Activated CD8-positive, alpha-beta memory T cell treated with anti-CD3 and anti-CD28 coated beads, Interleukin-2, amount 50 U/mL, for 48 hours (primary cell): ENCODE results near the gene SGPL1.

Source experiments
- DNase-seq: peaks from one replicate; pipeline ENCODE4 v3.0.0-alpha.2; 2020

The SGPL1 gene

DNA sequence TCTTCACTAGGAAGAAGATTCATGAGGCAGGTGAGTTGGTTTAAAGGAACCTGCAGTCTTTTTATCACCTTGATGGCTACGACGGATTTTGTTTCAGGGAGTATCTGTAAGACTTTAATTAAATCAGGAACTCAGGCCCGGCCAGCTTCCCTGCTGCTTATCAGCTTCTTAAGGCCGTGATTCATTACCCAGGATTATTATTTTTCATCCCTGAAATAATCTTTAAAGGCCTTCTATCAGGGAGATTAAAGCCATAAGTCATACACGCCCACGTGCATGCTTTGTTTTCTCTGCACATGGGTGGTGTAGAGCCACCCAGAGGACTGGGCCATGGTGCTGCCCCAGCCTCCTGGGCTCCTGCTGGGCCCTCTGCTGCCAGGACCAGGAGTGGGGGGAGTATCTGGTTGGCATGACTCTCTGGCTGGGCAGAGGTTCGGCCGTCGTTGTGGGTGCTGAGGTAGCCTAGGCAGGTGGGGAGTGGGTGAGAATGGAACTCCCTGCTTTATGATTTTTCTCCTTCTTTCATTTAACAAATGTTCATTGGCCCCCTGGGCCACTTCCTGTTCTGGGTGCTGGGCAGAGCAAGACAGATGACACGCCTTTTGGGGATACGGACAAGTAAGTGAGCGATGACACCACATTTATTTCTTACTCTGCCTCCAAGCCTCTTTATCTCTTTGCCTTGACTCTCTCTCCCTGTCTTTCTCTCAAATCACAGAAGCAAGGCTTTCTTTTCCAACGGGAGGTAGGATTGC lies 111.6 kb downstream of the SGPL1 start:
- no peak for DNase-seq

DNA sequence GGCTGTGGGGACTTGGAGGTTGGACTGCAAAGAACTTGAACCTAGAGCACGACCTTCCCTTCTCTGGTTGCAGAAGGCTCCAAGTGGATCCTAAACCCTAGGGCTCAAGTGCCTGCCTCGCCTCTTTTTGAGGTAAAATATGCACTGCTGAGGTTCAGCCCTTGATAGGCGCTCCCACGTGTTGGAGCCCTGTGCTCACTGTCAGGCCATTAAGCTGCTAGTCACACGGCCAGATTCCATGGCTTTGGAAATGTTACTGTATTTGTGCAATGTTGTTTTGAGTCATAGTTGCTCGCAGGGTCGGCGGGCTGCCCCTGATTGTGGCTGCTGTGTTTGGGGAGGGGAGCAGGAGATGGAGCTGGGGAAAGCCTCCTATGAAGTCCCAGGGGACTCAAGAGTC lies 112.4 kb downstream of the SGPL1 start:
- DNase-seq = no peak

DNA sequence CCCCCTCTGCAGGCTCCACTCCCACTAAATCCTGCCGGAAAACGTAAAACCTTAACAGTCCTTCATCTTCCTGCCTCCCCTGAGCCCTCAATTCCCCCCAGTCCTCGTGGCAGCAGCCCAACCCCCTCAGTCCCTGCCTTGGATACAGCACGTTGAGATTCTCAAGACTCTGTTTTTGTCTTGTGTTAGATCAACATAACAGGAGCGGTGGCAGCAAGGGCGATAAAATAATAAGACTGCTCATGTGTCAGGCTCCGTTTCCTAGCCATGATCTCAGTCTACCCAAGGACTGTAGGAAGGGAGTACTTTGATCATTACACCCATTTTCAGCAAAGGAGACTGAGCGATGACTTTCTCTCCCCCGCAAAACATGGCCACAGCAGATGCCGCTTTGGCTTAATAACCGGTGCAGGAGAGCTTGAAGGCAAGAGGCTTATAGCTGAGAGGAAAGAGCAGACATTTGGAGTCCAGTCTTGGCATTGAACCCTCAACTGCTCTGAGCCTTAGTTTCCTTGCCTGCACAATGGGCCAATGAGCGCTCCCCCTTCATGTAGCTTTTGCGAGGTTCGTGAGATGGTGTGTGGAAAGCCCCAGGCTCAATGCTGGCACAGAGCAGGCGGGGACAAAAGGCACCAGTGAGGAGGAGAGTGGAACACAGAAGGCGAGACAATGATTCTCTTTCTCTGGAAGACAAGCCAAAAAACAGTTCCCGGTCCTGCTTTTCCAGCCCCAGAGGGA lies 114.7 kb downstream of the SGPL1 start:
- no peak for DNase-seq
